Measurements from ENCODE around the gene ADGRD1. TPM values are rescaled to one million over a fixed set of nuclear protein-coding genes. Genes with fewer than 3 reads are reported as not detected.

Gene ADGRD1
- polyA plus RNA-seq, 1 experiment: 68.5 TPM

- Histone ChIP-seq H3K4me3 (ENCODE audit: low read depth, low read length) (no peak overlapping the region), H3K27me3 (ENCODE audit: control insufficient read depth, insufficient read depth, low read length) (no peaks in the 10 kb centered on the region), H3K36me3 (ENCODE audit: control insufficient read depth, insufficient read depth, low read length) (no peaks in the 10 kb centered on the region)
- no peak for DNase-seq (ENCODE audit: low read depth)
- ChIA-PET POLR2A (no interaction called here), CTCF (no interaction called here)
- TF ChIP-seq CTCF (IDR thresholded peaks at IDR 0.05; ENCODE audit: insufficient read depth, low read depth, low read length): no peak
These were observed 206.0 kb downstream of the ADGRD1 start for GRCh38 chr12:131159660-131160059.

DNA sequence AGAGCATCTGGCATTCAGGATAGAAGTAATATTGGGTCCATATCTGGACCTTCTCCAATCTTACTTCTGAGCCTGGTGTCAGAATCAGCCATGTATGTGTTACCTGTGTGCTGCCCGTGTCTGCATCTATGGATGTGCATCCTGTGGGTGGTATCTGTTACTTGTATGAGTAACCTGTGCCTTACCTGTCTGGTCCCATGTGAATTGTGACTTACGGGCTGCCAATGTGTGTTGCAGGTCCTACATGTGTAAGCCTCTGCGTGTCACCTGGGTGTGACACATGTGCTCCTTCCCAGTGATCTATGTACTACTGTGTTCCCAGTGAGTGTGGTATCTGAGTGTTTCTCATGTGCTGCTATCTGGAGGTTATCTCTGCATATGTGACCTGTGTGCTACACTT, 208.4 kb downstream of the ADGRD1 start:
- H3K4me3 ChIP-seq (ENCODE audit: low read depth, low read length): no peak overlapping the region
- DNase-seq (ENCODE audit: low read depth): no peak
- H3K36me3 ChIP-seq (ENCODE audit: control insufficient read depth, insufficient read depth, low read length): no peaks in the 10 kb centered on the region
- CTCF ChIA-PET: no interaction called here
- POLR2A ChIA-PET: no interaction called here
- H3K27me3 ChIP-seq (ENCODE audit: control insufficient read depth, insufficient read depth, low read length): no peaks in the 10 kb centered on the region
- no peak for TF ChIP-seq CTCF (IDR thresholded peaks at IDR 0.05; ENCODE audit: insufficient read depth, low read depth, low read length)

DNA sequence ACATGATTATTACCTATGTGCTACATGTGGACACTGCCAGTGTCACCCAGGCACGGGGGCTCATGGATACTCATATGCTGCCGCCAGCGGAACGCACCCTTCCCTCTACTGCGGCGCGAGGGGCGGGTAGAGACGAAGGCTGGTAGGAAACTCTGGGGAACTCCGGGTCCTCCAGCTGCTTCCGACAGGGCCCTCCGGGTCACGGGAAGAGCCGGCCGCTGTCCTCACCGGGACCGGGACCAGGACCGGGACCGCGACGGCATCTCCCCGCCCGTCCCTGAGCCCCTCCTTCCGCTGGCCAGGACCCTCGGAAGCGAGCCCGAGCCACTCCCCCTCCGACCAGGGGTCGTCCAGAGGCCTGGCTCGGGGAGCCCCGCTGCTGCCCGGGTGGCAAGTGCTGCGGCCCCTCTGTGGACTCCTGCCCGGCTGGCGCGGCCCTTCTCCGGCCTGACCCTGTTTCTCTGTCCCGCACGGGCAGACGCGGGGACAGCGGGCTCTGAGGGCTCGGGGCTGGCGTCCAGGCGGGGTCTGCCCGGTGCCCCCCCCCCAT, 209.6 kb downstream of the ADGRD1 start:
- CTCF ChIA-PET: interaction anchor here (0.6 kb wide), 1 partner anchor 58 kb away, joined by 3 read pairs; no protein-coding TSS in a partner anchor

DNA sequence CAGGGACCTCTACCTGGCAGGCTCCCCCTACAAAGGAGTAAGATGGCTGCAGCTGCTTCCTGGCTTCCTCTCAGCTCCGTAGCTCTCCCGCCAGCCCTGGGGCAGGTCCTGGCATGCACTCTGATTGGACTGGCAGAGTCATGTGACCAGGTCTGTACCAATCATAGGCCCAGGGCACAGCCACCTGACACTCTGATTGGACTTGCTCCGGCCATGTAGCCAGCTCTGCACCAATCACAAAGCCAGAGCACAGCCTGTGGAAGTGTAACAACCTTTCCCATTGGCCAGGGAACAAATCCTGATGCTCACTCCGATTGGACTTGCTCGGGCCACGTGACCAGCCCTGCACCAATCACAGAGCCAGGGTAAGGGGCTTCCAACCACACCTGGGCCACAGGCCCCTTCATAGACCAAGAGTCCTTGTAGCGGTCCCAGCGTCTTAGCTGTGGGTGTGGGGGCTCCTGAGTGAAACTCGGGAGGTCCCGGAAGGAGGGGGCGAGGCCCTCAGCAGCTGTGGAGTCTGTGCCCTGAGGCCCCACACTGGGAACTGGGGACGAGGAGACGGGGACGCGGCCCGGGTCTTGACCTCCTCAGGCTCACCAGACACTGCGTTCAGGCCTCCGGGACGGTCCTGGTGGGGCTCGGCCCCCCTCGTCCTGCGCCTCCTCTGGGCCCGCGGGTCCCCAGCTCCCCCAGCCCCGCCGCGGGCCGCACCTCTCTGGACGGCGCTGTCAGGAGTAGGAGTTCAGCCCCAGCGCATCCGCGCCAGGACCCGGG, 210.6 kb downstream of the ADGRD1 start:
- Histone ChIP-seq H3K4me3 (ENCODE audit: low read depth, low read length) (no peak overlapping the region), H3K27me3 (ENCODE audit: control insufficient read depth, insufficient read depth, low read length) (no peaks in the 10 kb centered on the region), H3K36me3 (ENCODE audit: control insufficient read depth, insufficient read depth, low read length) (no peaks in the 10 kb centered on the region)
- CTCF ChIA-PET: no interaction called here
- no peak for TF ChIP-seq CTCF (IDR thresholded peaks at IDR 0.05; ENCODE audit: insufficient read depth, low read depth, low read length)
- DNase-seq (ENCODE audit: low read depth): no peak
- POLR2A ChIA-PET: no interaction called here

More for the DNA sequence above, 209.6 kb downstream of the ADGRD1 start:
- H3K36me3 ChIP-seq (ENCODE audit: control insufficient read depth, insufficient read depth, low read length): no peaks in the 10 kb centered on the region
- H3K27me3 ChIP-seq (ENCODE audit: control insufficient read depth, insufficient read depth, low read length): no peaks in the 10 kb centered on the region
- no peak for DNase-seq (ENCODE audit: low read depth)
- no peak overlapping the region for H3K4me3 ChIP-seq (ENCODE audit: low read depth, low read length)
- POLR2A ChIA-PET: no interaction called here
- no peak for TF ChIP-seq CTCF (IDR thresholded peaks at IDR 0.05; ENCODE audit: insufficient read depth, low read depth, low read length)

DNA sequence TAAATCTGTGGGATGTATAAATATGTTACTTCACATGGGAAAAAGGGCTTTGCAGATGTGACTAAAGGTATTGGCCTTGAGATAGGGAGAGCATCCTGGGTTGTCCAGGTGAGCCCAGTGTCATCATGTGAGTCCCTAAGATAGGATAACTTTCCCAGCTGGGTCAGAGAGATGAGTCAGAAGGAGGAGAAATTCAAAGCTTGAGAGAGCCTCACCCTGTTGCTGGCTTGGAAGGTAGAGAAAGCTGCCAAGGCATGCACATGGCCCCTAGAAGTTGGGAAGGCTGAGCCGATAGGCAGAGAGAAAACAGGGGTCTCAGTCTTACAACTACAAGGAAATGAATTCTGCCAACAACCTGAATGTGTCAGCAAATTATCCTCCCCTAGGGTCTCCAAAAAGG, 213.0 kb downstream of the ADGRD1 start:
- Histone ChIP-seq H3K27me3 (ENCODE audit: control insufficient read depth, insufficient read depth, low read length) (no peaks in the 10 kb centered on the region), H3K4me3 (ENCODE audit: low read depth, low read length) (no peak overlapping the region), H3K36me3 (ENCODE audit: control insufficient read depth, insufficient read depth, low read length) (no peaks in the 10 kb centered on the region)
- DNase-seq (ENCODE audit: low read depth): no peak
- TF ChIP-seq CTCF (IDR thresholded peaks at IDR 0.05; ENCODE audit: insufficient read depth, low read depth, low read length): no peak
- POLR2A ChIA-PET: no interaction called here
- CTCF ChIA-PET: no interaction called here
